GM12878 (cell line): ENCODE data around the gene RBM48. TPM values are rescaled to one million over a fixed set of nuclear protein-coding genes. Genes with fewer than 3 reads are reported as not detected.

Source experiments
- CBX3 ChIP-seq: fragments of 200-600 bp; sonication (generic); IDR thresholded peaks from 2 replicates; pipeline ENCODE4 v1.6.1; 2016; ENCODE audit warnings: low read depth, borderline replicate concordance
- DPF2 ChIP-seq: fragments of 450-650 bp; IDR thresholded peaks from 2 replicates; pipeline ENCODE4 v1.6.1; 2017; ENCODE audit warnings: mild to moderate bottlenecking
- ELK1 ChIP-seq: IDR thresholded peaks from 2 replicates; pipeline ENCODE4 v1.6.1; 2012; ENCODE audit warnings: low read depth, low read length, improper control_type of control experiment
- EP300 ChIP-seq, 2 experiments: fragments of 150-350 bp in 1 of 2; IDR thresholded peaks; 2 replicates each; pipeline ENCODE4 v1.6.1; 2011 to 2012; ENCODE audit warnings: low read depth in 2 of 2, low read length in 2 of 2, borderline replicate concordance in 1 of 2, improper control_type of control experiment in 1 of 2, inconsistent platforms in 1 of 2; ENCODE audit not compliant: control insufficient read depth in 1 of 2
- GATAD2B ChIP-seq: fragments of 450-650 bp; conservative IDR thresholded peaks from 2 replicates; pipeline ENCODE4 v1.6.1; 2017; ENCODE audit warnings: low read depth, mild to moderate bottlenecking, moderate library complexity
- KLF5 ChIP-seq: fragments of 450-650 bp; IDR thresholded peaks from 2 replicates; pipeline ENCODE4 v1.6.1; 2014; ENCODE audit warnings: mild to moderate bottlenecking; ENCODE audit not compliant: partially characterized antibody
- LARP7 ChIP-seq: fragments of 450-650 bp; IDR thresholded peaks from 2 replicates; pipeline ENCODE4 v1.6.1; 2017; ENCODE audit warnings: mild to moderate bottlenecking
- MEF2A ChIP-seq: IDR thresholded peaks from 2 replicates; pipeline ENCODE4 v1.6.1; 2011; ENCODE audit warnings: low read depth, mild to moderate bottlenecking, low read length, moderate library complexity; ENCODE audit not compliant: insufficient read depth
- NR2C2 ChIP-seq: IDR thresholded peaks from 2 replicates; pipeline ENCODE4 v1.6.1; 2011; ENCODE audit warnings: borderline replicate concordance, low read depth; ENCODE audit not compliant: control insufficient read depth, insufficient read length
- NRF1 ChIP-seq: conservative IDR thresholded peaks from 2 replicates; pipeline ENCODE4 v1.6.1; 2011; ENCODE audit warnings: mild to moderate bottlenecking, low read depth, low read length, improper control_type of control experiment
- SMARCA5 ChIP-seq: fragments of 450-650 bp; IDR thresholded peaks from 2 replicates; pipeline ENCODE4 v1.6.1; 2017; ENCODE audit warnings: mild to moderate bottlenecking
- SRF ChIP-seq, 2 experiments: IDR thresholded peaks; 2 replicates each; pipeline ENCODE4 v1.6.1; 2011; ENCODE audit warnings: low read depth in 2 of 2, low read length in 2 of 2, mild to moderate bottlenecking in 1 of 2, moderate library complexity in 1 of 2
- STAT3 ChIP-seq: IDR thresholded peaks from 2 replicates; pipeline ENCODE4 v1.6.1; 2011; ENCODE audit warnings: low read depth, low read length, improper control_type of control experiment
- polyA plus RNA-seq, 11 experiments: library from polyadenylated mRNA; depleted of rRNA in 4 of 11; unstranded in 6 of 11; stranded (reverse) in 5 of 11; fragments of >200 nt; fragmentation: Nextera tagmentation in 4 of 11; fragmentation: Illumina TruSeq in 1 of 11; extraction: Ambion mirVana in 4 of 11; extraction: Trizol in 1 of 11; gene quantifications; 1 replicate in 1 of 11; 2 replicates in 10 of 11; pipeline versions ENCODE4 v1.2.1 to v1.2.3, GENCODE V29; 2011 to 2016; ENCODE audit warnings: inconsistent platforms in 2 of 11, missing spikeins in 2 of 11, low read depth in 1 of 11
- total RNA-seq, 4 experiments: library from RNA; depleted of rRNA in 3 of 4; stranded (reverse); fragments of >200 nt in 3 of 4; fragmentation: Illumina TruSeq in 1 of 4; extraction: Trizol in 1 of 4; gene quantifications; 2 replicates each; pipeline versions ENCODE4 v1.2.1 to v1.2.3, GENCODE V29; 2013 to 2021
- TF ChIP-seq, protein P1 (sequence below): fragments of 450-650 bp; IDR thresholded peaks from 2 replicates; pipeline ENCODE4 v1.6.1; 2018; ENCODE audit warnings: borderline replicate concordance, mild to moderate bottlenecking; ENCODE audit not compliant: partially characterized antibody
- TF ChIP-seq, protein P2 (sequence below): fragments of 150-350 bp; IDR thresholded peaks from 2 replicates; pipeline ENCODE4 v1.6.1; 2014; ENCODE audit warnings: mild to moderate bottlenecking, low read depth, low read length
- TF ChIP-seq, protein P3 (sequence below): fragments of 450-650 bp; IDR thresholded peaks from 2 replicates; pipeline ENCODE4 v1.6.1; 2017; ENCODE audit warnings: mild to moderate bottlenecking, moderate library complexity

RBM48 gene
- total and polyA plus RNA-seq, 10 of the 15 experiments (the other 5 are each of a cell fraction or from before 2014, with no cell fraction given), result 8.5 to 14.7 (median 11.6) TPM

DNA sequence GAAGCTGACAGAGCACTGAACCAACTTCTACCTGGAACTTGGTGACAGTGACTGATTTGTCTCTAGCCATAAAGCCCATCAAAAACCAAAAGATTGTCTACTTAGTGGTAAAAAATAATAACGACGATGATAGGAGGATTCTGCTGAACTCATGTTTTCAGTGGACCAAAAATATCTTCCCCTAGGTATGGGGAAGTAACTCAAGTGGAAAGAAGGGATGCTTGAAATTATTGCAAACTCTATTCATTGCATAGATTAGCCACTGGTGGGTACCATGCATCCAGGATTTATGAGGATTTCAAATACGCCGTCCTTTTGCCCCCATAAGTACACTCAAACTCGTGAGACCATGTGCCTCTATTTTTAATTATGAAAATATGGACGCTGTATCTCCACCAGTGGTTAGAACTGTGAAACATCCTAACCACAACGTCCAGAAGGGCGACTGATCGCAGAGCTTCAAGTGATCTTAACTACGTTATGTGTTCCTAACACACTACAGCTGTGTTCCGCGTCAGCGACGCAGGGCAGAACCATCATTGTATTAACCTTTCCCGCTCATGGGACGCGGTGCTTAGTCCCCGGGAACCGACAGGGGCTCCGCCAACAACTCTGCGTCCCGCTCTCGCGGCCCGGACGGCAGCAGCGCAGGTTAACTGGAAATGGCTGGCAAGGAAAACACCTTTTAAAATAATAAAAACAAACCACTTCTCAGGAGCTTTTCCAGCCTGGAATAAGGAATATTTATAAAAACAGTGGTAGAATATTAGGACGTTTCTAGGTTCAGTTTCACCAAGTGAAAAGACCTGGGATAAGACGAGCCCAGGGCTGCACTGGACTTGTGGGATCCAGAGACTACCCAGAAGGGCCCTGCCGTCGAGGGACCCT is 1.1 kb upstream of the RBM48 start (continued):
- TF ChIP-seq, protein P1, sequence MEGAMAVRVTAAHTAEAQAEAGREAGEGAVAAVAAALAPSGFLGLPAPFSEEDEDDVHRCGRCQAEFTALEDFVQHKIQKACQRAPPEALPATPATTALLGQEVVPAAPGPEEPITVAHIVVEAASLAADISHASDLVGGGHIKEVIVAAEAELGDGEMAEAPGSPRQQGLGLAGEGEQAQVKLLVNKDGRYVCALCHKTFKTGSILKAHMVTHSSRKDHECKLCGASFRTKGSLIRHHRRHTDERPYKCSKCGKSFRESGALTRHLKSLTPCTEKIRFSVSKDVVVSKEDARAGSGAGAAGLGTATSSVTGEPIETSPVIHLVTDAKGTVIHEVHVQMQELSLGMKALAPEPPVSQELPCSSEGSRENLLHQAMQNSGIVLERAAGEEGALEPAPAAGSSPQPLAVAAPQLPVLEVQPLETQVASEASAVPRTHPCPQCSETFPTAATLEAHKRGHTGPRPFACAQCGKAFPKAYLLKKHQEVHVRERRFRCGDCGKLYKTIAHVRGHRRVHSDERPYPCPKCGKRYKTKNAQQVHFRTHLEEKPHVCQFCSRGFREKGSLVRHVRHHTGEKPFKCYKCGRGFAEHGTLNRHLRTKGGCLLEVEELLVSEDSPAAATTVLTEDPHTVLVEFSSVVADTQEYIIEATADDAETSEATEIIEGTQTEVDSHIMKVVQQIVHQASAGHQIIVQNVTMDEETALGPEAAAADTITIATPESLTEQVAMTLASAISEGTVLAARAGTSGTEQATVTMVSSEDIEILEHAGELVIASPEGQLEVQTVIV, result no peak
- TF ChIP-seq EP300 (IDR thresholded peaks at IDR 0.05; ENCODE audit: borderline replicate concordance in 1 of 2, control insufficient read depth in 1 of 2, low read depth in 2 of 2, low read length in 2 of 2) (no peak), DPF2 (no peak), LARP7 (peak; percentile 66; the same call in 1 of the 2 replicates), SMARCA5 (no peak), STAT3 (no peak), NR2C2 (no peak), NRF1 (no peak), MEF2A (peak; percentile 29; the same call in 1 of the 2 replicates), SRF (IDR thresholded peaks at IDR 0.05; ENCODE audit: low read depth in 2 of 2, low read length in 2 of 2) (no peak), GATAD2B (no peak), CBX3 (no peak), KLF5 (no peak), ELK1 (no peak)
- TF ChIP-seq, protein P2, sequence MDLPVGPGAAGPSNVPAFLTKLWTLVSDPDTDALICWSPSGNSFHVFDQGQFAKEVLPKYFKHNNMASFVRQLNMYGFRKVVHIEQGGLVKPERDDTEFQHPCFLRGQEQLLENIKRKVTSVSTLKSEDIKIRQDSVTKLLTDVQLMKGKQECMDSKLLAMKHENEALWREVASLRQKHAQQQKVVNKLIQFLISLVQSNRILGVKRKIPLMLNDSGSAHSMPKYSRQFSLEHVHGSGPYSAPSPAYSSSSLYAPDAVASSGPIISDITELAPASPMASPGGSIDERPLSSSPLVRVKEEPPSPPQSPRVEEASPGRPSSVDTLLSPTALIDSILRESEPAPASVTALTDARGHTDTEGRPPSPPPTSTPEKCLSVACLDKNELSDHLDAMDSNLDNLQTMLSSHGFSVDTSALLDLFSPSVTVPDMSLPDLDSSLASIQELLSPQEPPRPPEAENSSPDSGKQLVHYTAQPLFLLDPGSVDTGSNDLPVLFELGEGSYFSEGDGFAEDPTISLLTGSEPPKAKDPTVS, result no peak
- TF ChIP-seq, protein P3, sequence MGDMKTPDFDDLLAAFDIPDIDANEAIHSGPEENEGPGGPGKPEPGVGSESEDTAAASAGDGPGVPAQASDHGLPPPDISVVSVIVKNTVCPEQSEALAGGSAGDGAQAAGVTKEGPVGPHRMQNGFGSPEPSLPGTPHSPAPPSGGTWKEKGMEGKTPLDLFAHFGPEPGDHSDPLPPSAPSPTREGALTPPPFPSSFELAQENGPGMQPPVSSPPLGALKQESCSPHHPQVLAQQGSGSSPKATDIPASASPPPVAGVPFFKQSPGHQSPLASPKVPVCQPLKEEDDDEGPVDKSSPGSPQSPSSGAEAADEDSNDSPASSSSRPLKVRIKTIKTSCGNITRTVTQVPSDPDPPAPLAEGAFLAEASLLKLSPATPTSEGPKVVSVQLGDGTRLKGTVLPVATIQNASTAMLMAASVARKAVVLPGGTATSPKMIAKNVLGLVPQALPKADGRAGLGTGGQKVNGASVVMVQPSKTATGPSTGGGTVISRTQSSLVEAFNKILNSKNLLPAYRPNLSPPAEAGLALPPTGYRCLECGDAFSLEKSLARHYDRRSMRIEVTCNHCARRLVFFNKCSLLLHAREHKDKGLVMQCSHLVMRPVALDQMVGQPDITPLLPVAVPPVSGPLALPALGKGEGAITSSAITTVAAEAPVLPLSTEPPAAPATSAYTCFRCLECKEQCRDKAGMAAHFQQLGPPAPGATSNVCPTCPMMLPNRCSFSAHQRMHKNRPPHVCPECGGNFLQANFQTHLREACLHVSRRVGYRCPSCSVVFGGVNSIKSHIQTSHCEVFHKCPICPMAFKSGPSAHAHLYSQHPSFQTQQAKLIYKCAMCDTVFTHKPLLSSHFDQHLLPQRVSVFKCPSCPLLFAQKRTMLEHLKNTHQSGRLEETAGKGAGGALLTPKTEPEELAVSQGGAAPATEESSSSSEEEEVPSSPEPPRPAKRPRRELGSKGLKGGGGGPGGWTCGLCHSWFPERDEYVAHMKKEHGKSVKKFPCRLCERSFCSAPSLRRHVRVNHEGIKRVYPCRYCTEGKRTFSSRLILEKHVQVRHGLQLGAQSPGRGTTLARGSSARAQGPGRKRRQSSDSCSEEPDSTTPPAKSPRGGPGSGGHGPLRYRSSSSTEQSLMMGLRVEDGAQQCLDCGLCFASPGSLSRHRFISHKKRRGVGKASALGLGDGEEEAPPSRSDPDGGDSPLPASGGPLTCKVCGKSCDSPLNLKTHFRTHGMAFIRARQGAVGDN, result 0 out of 2 replicates have a peak, but pooled peaks have one; percentile 6
